HCT116 (cell line): ENCODE measurements around the gene NR6A1. TPM values are rescaled to one million over a fixed set of nuclear protein-coding genes. Genes with fewer than 3 reads are reported as not detected.
A peak's percentile ranks its signal among the peaks of the same experiment; 100 is the strongest.

ENCODE experiments used
- ATAC-seq: fragments of 200-7000 bp; cut with Tn5 transposase; 2 replicates; pipeline ENCODE4 v1.9.1; 2020; ENCODE audit warnings: mild to moderate bottlenecking, moderate library complexity
- BruUV-seq: library from RNA; stranded (reverse); fragments of 400-500 nt; replicated peaks from 2 replicates; lab custom pipeline; 2021; lab: Mats Ljungman, UMichigan
- CTCF ChIA-PET: fragments of 300-600 bp; sonication (Branson Sonifier 250); formaldehyde crosslinking; loops from one replicate; lab custom pipeline; 2021; ENCODE audit warnings: antibody characterized with exemption; lab: Charles Lee
- POLR2A ChIA-PET: fragments of 300-600, 350-600 bp; sonication (Branson Sonifier 250); formaldehyde crosslinking; loops from one replicate; lab custom pipeline; 2021; ENCODE audit warnings: antibody characterized with exemption; lab: Charles Lee
- RAD21 ChIA-PET, 2 experiments: fragments of 300-600 bp; sonication (Branson Sonifier 250); formaldehyde crosslinking; loops; one replicate each; lab custom pipeline; 2023; ENCODE audit warnings: low total read pairs in 2 of 2; ENCODE audit not compliant: uncharacterized antibody in 2 of 2, unreplicated experiment in 2 of 2, low non-redundant PET in 1 of 2; lab: Charles Lee
- DNase-seq: peaks from one replicate; pipeline ENCODE4 v3.0.0-alpha.2; 2010; ENCODE audit warnings: low read depth, low spot score
- H2AFZ ChIP-seq: fragments of 200-600 bp; shearing (Covaris generic), sonication (generic); 2 replicates; pipeline ENCODE4 v1.6.1; 2017; ENCODE audit warnings: low read depth, mixed run types, mixed read lengths, antibody characterized with exemption, low read length; ENCODE audit not compliant: poor library complexity, severe bottlenecking
- H3K27ac ChIP-seq: 2 replicates; pipeline ENCODE4 v1.5.1; 2012; ENCODE audit warnings: low read depth, low read length
- H3K27me3 ChIP-seq: fragments of 200-600 bp; sonication (generic); 2 replicates; pipeline ENCODE4 v1.6.1; 2016; ENCODE audit warnings: mixed run types, low read length, mixed read lengths; ENCODE audit not compliant: insufficient read depth
- H3K36me3 ChIP-seq, 2 experiments: fragments of 200-500 bp in 1 of 2; fragments of 200-600 bp in 1 of 2; sonication (Bioruptor generic) in 1 of 2; sonication (generic) in 1 of 2; 2 replicates each; pipeline versions ENCODE4 v1.5.1 to v1.6.1; 2014 to 2016; ENCODE audit warnings: low read length in 2 of 2, inconsistent platforms in 1 of 2, mixed read lengths in 1 of 2, mixed run types in 1 of 2; ENCODE audit not compliant: insufficient read depth in 2 of 2, control insufficient read depth in 1 of 2
- H3K4me1 ChIP-seq, 2 experiments: fragments of 200-600 bp in 1 of 2; sonication (generic) in 1 of 2; 2 replicates each; pipeline versions ENCODE4 v1.5.1 to v1.6.1; 2012 to 2017; ENCODE audit warnings: low read length in 2 of 2, inconsistent platforms in 1 of 2, mild to moderate bottlenecking in 1 of 2, mixed read lengths in 1 of 2, mixed run types in 1 of 2, moderate library complexity in 1 of 2; ENCODE audit not compliant: insufficient read depth in 2 of 2, control insufficient read depth in 1 of 2
- H3K4me2 ChIP-seq: fragments of 200-600 bp; sonication (generic); 2 replicates; pipeline ENCODE4 v1.6.1; 2017; ENCODE audit warnings: mixed run types, low read length, mixed read lengths
- H3K4me3 ChIP-seq, 2 experiments: fragments of 200-600 bp in 1 of 2; sonication (generic) in 1 of 2; replicated peaks in 1 of 2; 2 replicates each; pipeline ENCODE4 v1.5.1; 2011 to 2016; ENCODE audit warnings: low read length in 2 of 2, control low read depth in 1 of 2, low read depth in 1 of 2, mild to moderate bottlenecking in 1 of 2, mixed read lengths in 1 of 2, mixed run types in 1 of 2
- H3K79me2 ChIP-seq: fragments of 200-600 bp; sonication (generic); 2 replicates; pipeline ENCODE4 v1.6.1; 2017; ENCODE audit warnings: mild to moderate bottlenecking, mixed run types, low read length, moderate library complexity, mixed read lengths; ENCODE audit not compliant: insufficient read depth
- H3K9ac ChIP-seq: fragments of 200-600 bp; sonication (generic); 2 replicates; pipeline ENCODE4 v1.6.1; 2016; ENCODE audit warnings: low read length, mixed read lengths
- H3K9me2 ChIP-seq: fragments of 200-600 bp; sonication (generic), shearing (Covaris generic); 2 replicates; pipeline ENCODE4 v1.6.1; 2017; ENCODE audit warnings: mixed run types, mild to moderate bottlenecking, moderate library complexity; ENCODE audit not compliant: insufficient read depth
- H3K9me3 ChIP-seq, 2 experiments: fragments of 200-500 bp in 1 of 2; fragments of 200-600 bp in 1 of 2; sonication (Bioruptor generic) in 1 of 2; sonication (generic) in 1 of 2; 2 replicates each; pipeline ENCODE4 v1.6.1; 2014 to 2017; ENCODE audit warnings: low read length in 2 of 2, mixed read lengths in 2 of 2, inconsistent platforms in 1 of 2, low read depth in 1 of 2, mild to moderate bottlenecking in 1 of 2, mixed run types in 1 of 2, moderate library complexity in 1 of 2; ENCODE audit not compliant: control insufficient read depth in 1 of 2, insufficient read depth in 1 of 2
- H4K20me1 ChIP-seq: fragments of 200-600 bp; sonication (generic), shearing (Covaris generic); 2 replicates; pipeline ENCODE4 v1.6.1; 2017; ENCODE audit warnings: mixed run types, mild to moderate bottlenecking, moderate library complexity; ENCODE audit not compliant: insufficient read depth
- CTCF ChIP-seq, 3 experiments: fragments of 200-600 bp in 1 of 3; sonication (generic) in 1 of 3; IDR thresholded peaks in 2 of 3; conservative IDR thresholded peaks in 1 of 3; 2 replicates each; pipeline ENCODE4 v1.5.1; 2012 to 2017; ENCODE audit warnings: low read depth in 2 of 3, low read length in 2 of 3, antibody characterized with exemption in 1 of 3, borderline replicate concordance in 1 of 3, control low read depth in 1 of 3, mild to moderate bottlenecking in 1 of 3, mixed read lengths in 1 of 3, mixed run types in 1 of 3, moderate library complexity in 1 of 3; ENCODE audit not compliant: insufficient read depth in 1 of 3
- FOSL1 ChIP-seq: IDR thresholded peaks from 2 replicates; pipeline ENCODE4 v1.6.1; 2012; ENCODE audit warnings: low read depth
- POLR2A ChIP-seq: IDR thresholded peaks from 2 replicates; pipeline ENCODE4 v1.7.0; 2011; ENCODE audit warnings: borderline replicate concordance; ENCODE audit not compliant: insufficient read depth, insufficient read length; ENCODE audit errors: extremely low read depth
- POLR2AphosphoS5 ChIP-seq: IDR thresholded peaks from 2 replicates; pipeline ENCODE4 v1.6.1; 2011; ENCODE audit warnings: mild to moderate bottlenecking, low read depth, low read length, moderate library complexity
- RAD21 ChIP-seq: IDR thresholded peaks from 2 replicates; pipeline ENCODE4 v1.6.1; 2012; ENCODE audit warnings: low read depth, mild to moderate bottlenecking
- REST ChIP-seq: IDR thresholded peaks from 2 replicates; pipeline ENCODE4 v1.6.1; 2012; ENCODE audit warnings: low read depth
- SIN3A ChIP-seq: IDR thresholded peaks from 2 replicates; pipeline ENCODE4 v1.6.1; 2012; ENCODE audit warnings: low read depth
- TCF7L2 ChIP-seq: IDR thresholded peaks from 2 replicates; pipeline ENCODE4 v1.7.0; 2011; ENCODE audit warnings: borderline replicate concordance, inconsistent platforms; ENCODE audit not compliant: insufficient read depth, insufficient read length; ENCODE audit errors: extremely low read depth
- intact Hi-C: fragments of 100-400 bp; cut with micrococcal nuclease; formaldehyde crosslinking; loops from 2 replicates; pipeline ENCODE4 v1.10.0; 2022
- total RNA-seq: library from RNA; stranded (reverse); gene quantifications from one replicate; pipeline ENCODE4 v1.2.1, GENCODE V29; 2021; ENCODE audit not compliant: unreplicated experiment

NR6A1 gene
- total RNA-seq, 1 experiment from 2014 or later, result 9.9 TPM

- RAD21 ChIA-PET, result no interaction called here
- CTCF ChIA-PET, result no interaction called here
Measured at GRCh38 chr9:124475158-124475867, 295.8 kb downstream of the NR6A1 start.

More at GRCh38 chr9:124475158-124475867, 295.8 kb downstream of the NR6A1 start:
- Histone ChIP-seq H3K4me2 (no peak overlapping the region), H4K20me1 (no peaks in the 10 kb centered on the region), H3K4me3 (no peak overlapping the region), H3K9ac (no peak overlapping the region), H3K27me3 (no peaks in the 10 kb centered on the region), H3K27ac (no peak overlapping the region), H3K79me2 (no peaks in the 10 kb centered on the region), H3K9me2 (no peaks in the 10 kb centered on the region), H3K9me3 (no peaks in the 10 kb centered on the region), H3K36me3 (no peaks in the 10 kb centered on the region), H3K4me1 (peaks cover 5 to 13% of the 10 kb centered on the region in 2 experiments), H2AFZ (no peak overlapping the region)
- BruUV-seq, result no TSS peak
- DNase-seq (no peak), ATAC-seq (peak; percentile 26; the same call in 1 of the 2 replicates)
- TF ChIP-seq POLR2AphosphoS5 (no peak), FOSL1 (no peak), CTCF (IDR thresholded peaks at IDR 0.05 in 2 of 3, conservative IDR thresholded peaks at IDR 0.05 in 1 of 3; ENCODE audit: borderline replicate concordance in 1 of 3, insufficient read depth in 1 of 3, low read depth in 2 of 3, low read length in 2 of 3) (peak in 1 of 3 experiments; percentile 18; a peak in 2 of 6 replicates), POLR2A (no peak), RAD21 (no peak), TCF7L2 (no peak), REST (no peak), SIN3A (no peak)
- intact Hi-C loops, result no loop called here
- POLR2A ChIA-PET, result no interaction called here
